K562 (cell line): ENCODE measurements around the gene ACSF2. TPM values are rescaled to one million over a fixed set of nuclear protein-coding genes. Genes with fewer than 3 reads are reported as not detected.
"Not testable (repeated sequence)": the region's sequence is repeated elsewhere in the genome, so short reads cannot be mapped to it uniquely, and the experiment has no call there.

Source experiments
- ATAC-seq: fragments of 200-7000 bp; cut with Tn5 transposase; 3 replicates; pipeline ENCODE4 v1.9.1; 2020; ENCODE audit warnings: moderate library complexity
- BruUV-seq: library from RNA; stranded (reverse); fragments of 400-500 nt; replicated peaks from 2 replicates; lab custom pipeline; 2021; lab: Mats Ljungman, UMichigan
- CTCF ChIA-PET: fragments of 300-600 bp; formaldehyde crosslinking; extraction: SDS; loops from one replicate; lab custom pipeline; 2021; ENCODE audit warnings: low intra/inter-chr PET ratio; lab: Yijun Ruan, JAX
- POLR2A ChIA-PET: fragments of 300-600, 350-650 bp; sonication (Branson Sonifier 250); formaldehyde crosslinking; extraction: SDS; loops from one replicate; lab custom pipeline; 2021; ENCODE audit warnings: antibody characterized with exemption, inconsistent platforms; lab: Yijun Ruan, JAX
- DNase-seq, 4 experiments: peaks; one replicate each; pipeline versions ENCODE4 v3.0.0 to v3.0.0-alpha.2; 2011 to 2018; ENCODE audit warnings: low spot score in 3 of 4, mixed read lengths in 3 of 4; ENCODE audit errors: extremely low read depth in 1 of 4
- FAIRE-seq: peaks from 2 replicates; lab custom pipeline; 2011; peaks lifted over from hg19 to GRCh38; lab: Jason Lieb, UNC
- H2AFZ ChIP-seq: 2 replicates; pipeline ENCODE4 v1.6.0; 2011; ENCODE audit warnings: low read depth, low read length, control low read depth, inconsistent platforms
- H3K27ac ChIP-seq: fragments of 200-600 bp; 3 replicates; pipeline ENCODE4 v1.8.0; 2011; ENCODE audit warnings: low read depth, mild to moderate bottlenecking, control low read depth, inconsistent platforms, low read length, moderate library complexity, mixed read lengths; ENCODE audit errors: extremely low read depth
- H3K27me3 ChIP-seq, 2 experiments: fragments of 300-600 bp in 1 of 2; 2 replicates in 1 of 2; 3 replicates in 1 of 2; pipeline versions ENCODE4 v1.6.0 to v1.8.0; 2011; ENCODE audit warnings: inconsistent platforms in 2 of 2, low read length in 2 of 2, mild to moderate bottlenecking in 1 of 2, mixed read lengths in 1 of 2, moderate library complexity in 1 of 2; ENCODE audit not compliant: control insufficient read depth in 2 of 2, insufficient read depth in 2 of 2
- H3K36me3 ChIP-seq: fragments of 300-600 bp; 3 replicates; pipeline ENCODE4 v1.8.0; 2011; ENCODE audit warnings: mild to moderate bottlenecking, low read length, inconsistent platforms; ENCODE audit not compliant: control insufficient read depth, insufficient read depth
- H3K4me1 ChIP-seq, 2 experiments: fragments of 200-600 bp in 1 of 2; replicated peaks in 1 of 2; 2 replicates in 1 of 2; 3 replicates in 1 of 2; pipeline versions ENCODE4 v1.5.1 to v1.8.0; 2011; ENCODE audit warnings: inconsistent platforms in 2 of 2, low read length in 2 of 2, mild to moderate bottlenecking in 1 of 2, mixed read lengths in 1 of 2, moderate library complexity in 1 of 2; ENCODE audit not compliant: control insufficient read depth in 2 of 2, insufficient read depth in 2 of 2
- H3K4me2 ChIP-seq: 2 replicates; pipeline ENCODE4 v1.6.1; 2011; ENCODE audit warnings: low read length, control low read depth, inconsistent platforms, mixed read lengths; ENCODE audit not compliant: insufficient read depth
- H3K4me3 ChIP-seq: fragments of 200-600 bp; sonication (generic), shearing (Covaris generic); 2 replicates; pipeline ENCODE4 v1.5.1; 2016; ENCODE audit warnings: control low read depth, inconsistent platforms
- H3K79me2 ChIP-seq: fragments of 200-600 bp; 3 replicates; pipeline ENCODE4 v1.8.0; 2011; ENCODE audit warnings: low read length, inconsistent platforms; ENCODE audit not compliant: control insufficient read depth, insufficient read depth
- H3K9ac ChIP-seq, 2 experiments: 2 replicates each; pipeline versions ENCODE4 v1.6.0 to v1.6.1; 2011; ENCODE audit warnings: low read depth in 2 of 2, low read length in 2 of 2, control low read depth in 1 of 2, inconsistent platforms in 1 of 2, mild to moderate bottlenecking in 1 of 2, mixed read lengths in 1 of 2; ENCODE audit not compliant: insufficient read depth in 1 of 2
- H3K9me1 ChIP-seq: one replicate; pipeline ENCODE4 v1.6.0; 2011; ENCODE audit warnings: inconsistent platforms, mild to moderate bottlenecking, low read length, moderate library complexity; ENCODE audit not compliant: control insufficient read depth, insufficient read depth
- H3K9me3 ChIP-seq: replicated peaks from 2 replicates; pipeline ENCODE4 v1.5.1; 2011; ENCODE audit warnings: low read depth, low read length, inconsistent platforms; ENCODE audit not compliant: control insufficient read depth, insufficient read depth
- H4K20me1 ChIP-seq: replicated peaks from 2 replicates; pipeline ENCODE4 v1.6.1; 2011; ENCODE audit warnings: low read length, inconsistent platforms, mixed read lengths; ENCODE audit not compliant: control insufficient read depth, insufficient read depth
- EGR1 ChIP-seq: fragments of 450-650 bp; conservative IDR thresholded peaks from 2 replicates; pipeline ENCODE4 v1.6.1; 2017; ENCODE audit warnings: mild to moderate bottlenecking
- SMARCA4 ChIP-seq: fragments of 450-650 bp; IDR thresholded peaks from 2 replicates; pipeline ENCODE4 v1.6.1; 2016
- SNIP1 ChIP-seq: fragments of 450-650 bp; IDR thresholded peaks from 2 replicates; pipeline ENCODE4 v1.7.1; 2017; ENCODE audit warnings: low read depth, mild to moderate bottlenecking
- SP1 ChIP-seq: sonication (generic); formaldehyde crosslinking; IDR thresholded peaks from 2 replicates; pipeline ENCODE4 v1.8.1; 2022; ENCODE audit warnings: mild to moderate bottlenecking, missing genetic modification reagents
- STAT5A ChIP-seq: IDR thresholded peaks from 2 replicates; pipeline ENCODE4 v1.6.1; 2012; ENCODE audit warnings: low read length, inconsistent platforms, borderline replicate concordance
- TCF3 ChIP-seq: sonication (generic); formaldehyde crosslinking; IDR thresholded peaks from 2 replicates; pipeline ENCODE4 v1.4.0; 2020; ENCODE audit warnings: mild to moderate bottlenecking, missing genetic modification reagents
- ZBED1 ChIP-seq: IDR thresholded peaks from 2 replicates; pipeline ENCODE4 v1.6.1; 2014
- ZNF274 ChIP-seq: IDR thresholded peaks from 2 replicates; pipeline ENCODE4 v1.6.1; 2011; ENCODE audit warnings: low read depth, mild to moderate bottlenecking, low read length, moderate library complexity, borderline replicate concordance
- ZNF316 ChIP-seq: fragments of 450-650 bp; IDR thresholded peaks from 2 replicates; pipeline ENCODE4 v1.6.1; 2016
- WGBS: fragments of 100-300 bp; shearing (Covaris generic); methylation state at CpG from one replicate; pipeline ENCODE4 v1.1.6; 2016; ENCODE audit warnings: low coverage, mixed read lengths; ENCODE audit not compliant: insufficient coverage; ENCODE audit errors: missing lambda C conversion rate; 5-methylcytosine and 5-hydroxymethylcytosine counted together
- in situ Hi-C: fragments of 300-500 bp; cut with MboI; formaldehyde crosslinking; loops from 4 replicates; pipeline ENCODE4 v1.15.0; 2018; ENCODE audit warnings: inconsistent platforms, mixed read lengths
- intact Hi-C: fragments of 100-400 bp; cut with micrococcal nuclease; formaldehyde crosslinking; loops from 2 replicates; pipeline ENCODE4 v1.14.2; 2022
- polyA plus RNA-seq, 8 experiments: library from polyadenylated mRNA; depleted of rRNA in 4 of 8; stranded (reverse) in 5 of 8; unstranded in 3 of 8; fragments of >200 nt; fragmentation: Nextera tagmentation in 2 of 8; fragmentation: Illumina TruSeq in 1 of 8; extraction: Ambion mirVana in 2 of 8; extraction: Trizol in 1 of 8; gene quantifications; 2 replicates each; pipeline versions ENCODE4 v1.2.1 to v1.2.3, GENCODE V29; 2011 to 2014; ENCODE audit warnings: inconsistent platforms in 1 of 8, missing spikeins in 1 of 8
- total RNA-seq, 7 experiments: library from RNA; depleted of rRNA in 6 of 7; stranded (reverse); fragments of >200 nt in 6 of 7; fragmentation: Illumina TruSeq in 2 of 7; extraction: Trizol in 2 of 7; gene quantifications; 2 replicates each; pipeline versions ENCODE4 v1.2.1 to v1.2.3, GENCODE V29; 2011 to 2021; ENCODE audit warnings: low replicate concordance in 1 of 7
- TF ChIP-seq, protein P1 (sequence below): fragments of 450-650 bp; formaldehyde crosslinking; IDR thresholded peaks from 2 replicates; pipeline ENCODE4 v1.4.0; 2020; ENCODE audit warnings: mild to moderate bottlenecking, mixed read lengths
- TF ChIP-seq, protein P2 (sequence below): fragments of 450-650 bp; IDR thresholded peaks from 2 replicates; pipeline ENCODE4 v1.6.1; 2017; ENCODE audit warnings: mild to moderate bottlenecking, moderate library complexity

The ACSF2 gene
- total and polyA plus RNA-seq, 9 of the 15 experiments (the other 6 are each of a cell fraction or from before 2014, with no cell fraction given) = 0.89 to 6.1 (median 3.5) TPM

DNA sequence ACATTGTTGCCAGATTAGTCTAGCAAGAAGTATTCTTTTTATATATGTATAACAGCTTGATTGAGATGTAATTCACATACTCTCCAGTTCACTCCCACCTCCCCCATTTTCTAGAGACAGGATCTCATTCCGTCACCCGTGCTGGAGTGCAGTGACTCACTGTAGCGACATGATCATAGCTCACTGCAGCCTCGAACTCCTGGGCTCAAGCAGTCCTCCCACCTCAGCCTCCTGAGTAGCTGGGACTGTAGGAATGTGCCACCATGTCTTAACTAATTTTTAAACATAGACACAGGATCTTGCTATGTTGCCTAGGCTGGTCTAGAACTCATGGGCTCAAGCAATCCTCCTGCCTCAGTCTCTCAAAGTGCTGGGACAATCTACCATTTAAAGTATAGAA, 49.3 kb downstream of the ACSF2 start (continued):
- no peak for TF ChIP-seq SP1 (CRISPR knock-in tag)
- no peak for TF ChIP-seq ZNF274
- TF ChIP-seq STAT5A = no peak
- TF ChIP-seq SMARCA4 = no peak
- no peak for TF ChIP-seq ZBED1
- TF ChIP-seq EGR1 = no peak
- TF ChIP-seq, protein P1, sequence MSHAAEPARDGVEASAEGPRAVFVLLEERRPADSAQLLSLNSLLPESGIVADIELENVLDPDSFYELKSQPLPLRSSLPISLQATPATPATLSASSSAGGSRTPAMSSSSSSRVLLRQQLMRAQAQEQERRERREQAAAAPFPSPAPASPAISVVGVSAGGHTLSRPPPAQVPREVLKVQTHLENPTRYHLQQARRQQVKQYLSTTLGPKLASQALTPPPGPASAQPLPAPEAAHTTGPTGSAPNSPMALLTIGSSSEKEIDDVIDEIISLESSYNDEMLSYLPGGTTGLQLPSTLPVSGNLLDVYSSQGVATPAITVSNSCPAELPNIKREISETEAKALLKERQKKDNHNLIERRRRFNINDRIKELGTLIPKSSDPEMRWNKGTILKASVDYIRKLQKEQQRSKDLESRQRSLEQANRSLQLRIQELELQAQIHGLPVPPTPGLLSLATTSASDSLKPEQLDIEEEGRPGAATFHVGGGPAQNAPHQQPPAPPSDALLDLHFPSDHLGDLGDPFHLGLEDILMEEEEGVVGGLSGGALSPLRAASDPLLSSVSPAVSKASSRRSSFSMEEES (CRISPR knock-in tag) = no peak
- TF ChIP-seq TCF3 (CRISPR knock-in tag) = no peak
- TF ChIP-seq, protein P2, sequence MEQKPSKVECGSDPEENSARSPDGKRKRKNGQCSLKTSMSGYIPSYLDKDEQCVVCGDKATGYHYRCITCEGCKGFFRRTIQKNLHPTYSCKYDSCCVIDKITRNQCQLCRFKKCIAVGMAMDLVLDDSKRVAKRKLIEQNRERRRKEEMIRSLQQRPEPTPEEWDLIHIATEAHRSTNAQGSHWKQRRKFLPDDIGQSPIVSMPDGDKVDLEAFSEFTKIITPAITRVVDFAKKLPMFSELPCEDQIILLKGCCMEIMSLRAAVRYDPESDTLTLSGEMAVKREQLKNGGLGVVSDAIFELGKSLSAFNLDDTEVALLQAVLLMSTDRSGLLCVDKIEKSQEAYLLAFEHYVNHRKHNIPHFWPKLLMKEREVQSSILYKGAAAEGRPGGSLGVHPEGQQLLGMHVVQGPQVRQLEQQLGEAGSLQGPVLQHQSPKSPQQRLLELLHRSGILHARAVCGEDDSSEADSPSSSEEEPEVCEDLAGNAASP = no peak
- TF ChIP-seq SNIP1 = no peak
- no peak for TF ChIP-seq ZNF316

DNA sequence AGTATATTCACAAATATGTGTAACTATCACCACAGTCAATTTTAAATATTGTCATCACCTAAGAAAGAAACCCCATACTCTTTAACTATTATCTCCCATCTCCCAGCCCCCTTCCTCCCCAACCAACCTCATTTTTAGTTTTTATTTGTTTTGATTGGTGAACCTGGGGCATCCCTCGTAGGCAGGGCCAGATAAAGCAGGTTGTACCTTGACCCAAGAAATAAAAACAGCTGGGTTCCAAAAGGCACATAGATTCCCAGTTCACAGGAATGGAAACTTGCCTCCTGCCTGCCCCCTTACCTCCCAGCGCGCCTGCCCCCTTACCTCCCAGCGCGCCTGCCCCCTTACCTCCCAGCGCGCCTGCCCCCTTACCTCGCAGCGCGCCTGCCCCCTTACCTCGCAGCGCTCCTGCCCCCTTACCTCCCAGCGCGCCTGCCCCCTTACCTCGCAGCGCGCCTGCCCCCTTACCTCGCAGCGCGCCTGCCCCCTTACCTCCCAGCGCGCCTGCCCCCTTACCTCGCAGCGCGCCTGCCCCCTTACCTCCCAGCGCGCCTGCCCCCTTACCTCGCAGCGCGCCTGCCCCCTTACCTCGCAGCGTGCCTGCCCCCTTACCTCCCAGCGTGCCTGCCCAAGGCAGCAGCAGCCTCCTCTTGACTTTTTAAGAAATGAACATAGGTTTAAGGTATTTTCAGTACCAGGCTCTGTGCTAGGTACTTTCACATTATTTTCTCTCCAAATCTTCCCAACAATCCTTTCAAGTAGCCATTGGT, 49.9 kb downstream of the ACSF2 start:
- 79% methylated on average over 11 of the region's 33 CpGs for WGBS
- H3K27ac ChIP-seq, H3K4me2 ChIP-seq: not testable (repeated sequence)

More for the DNA sequence above, 49.9 kb downstream of the ACSF2 start:
- CTCF ChIA-PET, ATAC-seq, POLR2A ChIA-PET, BruUV-seq, H3K4me3 ChIP-seq, H3K9me3 ChIP-seq, H4K20me1 ChIP-seq, H3K9me1 ChIP-seq, H2AFZ ChIP-seq, DNase-seq, in situ Hi-C loops, H3K9ac ChIP-seq, FAIRE-seq: not testable (repeated sequence)
- Histone ChIP-seq H3K27me3 (peaks cover 9 to 29% of the 10 kb centered on the region in 2 experiments; a peak in 4 of 5 replicates), H3K4me1 (peaks cover 11 to 30% of the 10 kb centered on the region in 2 experiments; a peak in 4 of 5 replicates), H3K36me3 (peaks cover 11% of the 10 kb centered on the region), H3K79me2 (peaks cover 18% of the 10 kb centered on the region)
- intact Hi-C loops = loop anchor here (10.0 kb wide), 1 partner anchor 181 kb away; no protein-coding TSS in a partner anchor
